DMS53 treated with DMSO at 0.1 percent for 48 hours (cell line): ENCODE results near the gene CDC42.
A peak's percentile ranks its signal among the peaks of the same experiment; 100 is the strongest.

Experiments used
- DNase-seq: peaks from one replicate; lab custom pipeline; 2025; ENCODE audit not compliant: unreplicated experiment; lab: John Stamatoyannopoulos, UW

CDC42 gene

GRCh38 chr1:22127731-22128130 lies 75.2 kb downstream of the CDC42 start:
- no peak for DNase-seq

GRCh38 chr1:22128392-22128791 lies 75.9 kb downstream of the CDC42 start:
- DNase-seq, result no peak

- no peak for DNase-seq
Observed at GRCh38 chr1:22129501-22130117, 77.1 kb downstream of the CDC42 start.

- no peak for DNase-seq
Observed at GRCh38 chr1:22131062-22131461, 78.6 kb downstream of the CDC42 start.

- peak; percentile 57 for DNase-seq
Observed at GRCh38 chr1:22131875-22132486, 79.5 kb downstream of the CDC42 start.

- no peak for DNase-seq
Observed at GRCh38 chr1:22132517-22133235, 80.2 kb downstream of the CDC42 start.

- DNase-seq, result no peak
Observed at GRCh38 chr1:22133247-22133930, 80.9 kb downstream of the CDC42 start.

- DNase-seq, result no peak
Observed at GRCh38 chr1:22133931-22134324, 81.4 kb downstream of the CDC42 start.

GRCh38 chr1:22137004-22137720 lies 84.7 kb downstream of the CDC42 start:
- DNase-seq, result no peak

GRCh38 chr1:22139066-22139594 lies 86.6 kb downstream of the CDC42 start:
- peak; percentile 37 for DNase-seq

GRCh38 chr1:22139817-22140216 lies 87.3 kb downstream of the CDC42 start:
- peak; percentile 51 for DNase-seq
